ENCODE measurements around the gene MGAT4C.

MGAT4C gene

DNA sequence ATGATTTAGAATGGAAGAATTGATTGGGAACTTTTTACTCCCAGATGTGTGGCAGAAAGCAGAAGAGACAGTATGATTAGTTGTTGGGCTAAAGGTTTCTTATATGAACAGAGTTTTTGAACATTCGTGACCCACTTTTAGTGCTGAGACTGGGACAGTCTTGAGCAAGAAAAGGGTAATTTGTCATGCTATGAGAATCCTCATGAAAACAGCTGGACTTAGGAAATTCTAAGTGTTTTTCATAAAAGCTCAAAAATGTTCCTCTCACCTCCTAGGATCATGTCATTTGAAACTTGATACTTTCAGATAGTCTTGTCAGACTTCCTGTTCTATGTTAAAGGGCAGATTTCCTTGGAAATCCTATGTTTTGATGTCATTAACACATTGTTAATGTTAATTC, 86.1 kb downstream of the MGAT4C start:
- Histone ChIP-seq H3K4me3 (ENCODE audit: low read depth, low read length) (no peak overlapping the region), H3K27ac (no peak overlapping the region), H3K36me3 (replicated peaks) (no peaks in the 10 kb centered on the region), H3K27me3 (replicated peaks) (no peaks in the 10 kb centered on the region)
- in situ Hi-C loops (cut with HindIII; ENCODE audit: low pct_ligation_motif_present, low sequenced_read_pairs) = no loop called here
- DNase-seq = no peak
- TF ChIP-seq, protein P1, sequence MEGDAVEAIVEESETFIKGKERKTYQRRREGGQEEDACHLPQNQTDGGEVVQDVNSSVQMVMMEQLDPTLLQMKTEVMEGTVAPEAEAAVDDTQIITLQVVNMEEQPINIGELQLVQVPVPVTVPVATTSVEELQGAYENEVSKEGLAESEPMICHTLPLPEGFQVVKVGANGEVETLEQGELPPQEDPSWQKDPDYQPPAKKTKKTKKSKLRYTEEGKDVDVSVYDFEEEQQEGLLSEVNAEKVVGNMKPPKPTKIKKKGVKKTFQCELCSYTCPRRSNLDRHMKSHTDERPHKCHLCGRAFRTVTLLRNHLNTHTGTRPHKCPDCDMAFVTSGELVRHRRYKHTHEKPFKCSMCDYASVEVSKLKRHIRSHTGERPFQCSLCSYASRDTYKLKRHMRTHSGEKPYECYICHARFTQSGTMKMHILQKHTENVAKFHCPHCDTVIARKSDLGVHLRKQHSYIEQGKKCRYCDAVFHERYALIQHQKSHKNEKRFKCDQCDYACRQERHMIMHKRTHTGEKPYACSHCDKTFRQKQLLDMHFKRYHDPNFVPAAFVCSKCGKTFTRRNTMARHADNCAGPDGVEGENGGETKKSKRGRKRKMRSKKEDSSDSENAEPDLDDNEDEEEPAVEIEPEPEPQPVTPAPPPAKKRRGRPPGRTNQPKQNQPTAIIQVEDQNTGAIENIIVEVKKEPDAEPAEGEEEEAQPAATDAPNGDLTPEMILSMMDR (IDR thresholded peaks at IDR 0.05; ENCODE audit: low read depth, low read length, missing control alignments) = no peak

DNA sequence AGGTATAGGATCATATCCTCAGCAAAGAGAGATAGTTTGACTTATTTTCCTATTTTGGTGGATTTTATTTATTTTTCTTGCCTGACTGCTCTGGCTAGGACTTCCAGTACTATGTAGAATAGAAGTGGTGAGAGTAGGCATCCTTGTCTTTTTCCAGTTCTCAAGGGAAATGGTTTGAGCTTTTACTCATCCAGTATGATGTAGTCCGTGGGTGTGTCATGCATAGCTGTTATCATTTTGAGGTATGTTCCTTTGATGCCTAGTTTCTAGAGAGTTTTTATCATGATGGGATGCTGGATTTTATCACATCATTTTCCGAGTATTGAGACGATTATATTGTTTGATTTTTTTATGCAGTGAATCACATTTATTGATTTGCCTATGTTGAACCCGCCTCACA, 97.2 kb downstream of the MGAT4C start:
- in situ Hi-C loops (cut with HindIII; ENCODE audit: low pct_ligation_motif_present, low sequenced_read_pairs) = no loop called here
- peak; percentile 47 for DNase-seq
- Histone ChIP-seq H3K4me3 (ENCODE audit: low read depth, low read length) (no peak overlapping the region), H3K36me3 (replicated peaks) (no peaks in the 10 kb centered on the region), H3K27me3 (replicated peaks) (no peaks in the 10 kb centered on the region), H3K27ac (no peak overlapping the region)
- TF ChIP-seq, protein P1 (IDR thresholded peaks at IDR 0.05; ENCODE audit: low read depth, low read length, missing control alignments) = no peak

DNA sequence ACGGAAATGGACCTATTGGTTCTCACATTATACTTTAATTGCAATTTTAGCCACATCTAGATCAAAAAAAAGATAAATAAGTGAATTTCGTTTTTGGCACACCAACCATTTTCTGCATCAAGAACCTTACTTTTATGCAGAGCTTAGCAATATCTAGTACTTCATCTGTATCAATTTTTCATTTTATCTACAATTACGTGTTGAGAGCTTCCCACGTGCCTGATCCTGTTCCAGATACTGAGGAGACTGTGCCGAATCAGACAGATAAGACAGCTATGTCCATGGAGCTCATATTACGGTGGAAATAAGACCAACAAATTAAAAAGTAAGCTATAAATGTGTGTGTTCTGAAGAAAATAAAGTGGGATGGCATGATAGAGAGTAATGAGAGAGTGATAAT, 101.6 kb downstream of the MGAT4C start:
- Histone ChIP-seq H3K27me3 (replicated peaks) (no peaks in the 10 kb centered on the region), H3K4me3 (ENCODE audit: low read depth, low read length) (no peak overlapping the region), H3K36me3 (replicated peaks) (no peaks in the 10 kb centered on the region), H3K27ac (no peak overlapping the region)
- no peak for DNase-seq
- in situ Hi-C loops (cut with HindIII; ENCODE audit: low pct_ligation_motif_present, low sequenced_read_pairs) = no loop called here
- TF ChIP-seq, protein P1 (IDR thresholded peaks at IDR 0.05; ENCODE audit: low read depth, low read length, missing control alignments) = no peak

DNA sequence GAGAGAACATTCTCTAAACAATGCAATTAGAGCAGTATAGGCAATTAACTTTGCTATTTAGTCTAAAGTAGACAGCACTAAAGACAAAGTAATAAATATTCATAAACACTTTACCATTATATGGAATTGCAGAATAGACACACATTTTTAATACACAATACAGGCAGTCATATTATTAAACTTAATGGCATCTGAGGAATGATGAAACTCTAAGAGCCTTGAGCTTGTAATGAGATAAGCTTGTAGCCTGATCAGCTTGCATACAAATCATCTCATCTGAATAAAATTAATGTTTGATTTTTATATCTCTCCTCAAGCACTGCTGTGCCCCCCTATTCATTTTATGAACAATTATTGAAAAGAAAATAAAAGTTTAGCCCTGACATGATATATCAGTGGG, 107.6 kb downstream of the MGAT4C start:
- no peak overlapping the region for H3K27ac ChIP-seq
- H3K4me3 ChIP-seq (ENCODE audit: low read depth, low read length) = no peak overlapping the region
- DNase-seq = no peak
- TF ChIP-seq, protein P1 (IDR thresholded peaks at IDR 0.05; ENCODE audit: low read depth, low read length, missing control alignments) = no peak
- in situ Hi-C loops (cut with HindIII; ENCODE audit: low pct_ligation_motif_present, low sequenced_read_pairs) = no loop called here
- H3K27me3 ChIP-seq (replicated peaks) = no peaks in the 10 kb centered on the region
- H3K36me3 ChIP-seq (replicated peaks) = no peaks in the 10 kb centered on the region

DNA sequence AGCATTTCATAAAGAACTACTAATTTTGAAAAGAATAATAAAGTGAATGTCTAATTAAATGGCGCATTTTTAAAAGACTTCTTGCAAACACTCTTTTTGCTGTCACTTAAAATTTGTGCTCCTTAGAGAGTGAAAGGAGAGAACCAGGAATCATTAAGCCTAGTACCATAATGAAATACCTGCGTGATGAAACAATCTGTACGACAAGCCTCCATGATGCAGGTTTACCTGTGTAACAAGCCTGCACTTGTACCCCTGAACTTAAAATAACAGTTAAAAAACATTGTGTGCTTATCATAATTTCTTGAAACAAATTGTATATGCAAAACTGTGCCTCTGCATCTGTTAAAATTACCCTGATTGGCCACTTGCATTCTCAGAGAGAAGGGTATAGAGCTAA, 108.1 kb downstream of the MGAT4C start:
- in situ Hi-C loops (cut with HindIII; ENCODE audit: low pct_ligation_motif_present, low sequenced_read_pairs) = no loop called here

DNA sequence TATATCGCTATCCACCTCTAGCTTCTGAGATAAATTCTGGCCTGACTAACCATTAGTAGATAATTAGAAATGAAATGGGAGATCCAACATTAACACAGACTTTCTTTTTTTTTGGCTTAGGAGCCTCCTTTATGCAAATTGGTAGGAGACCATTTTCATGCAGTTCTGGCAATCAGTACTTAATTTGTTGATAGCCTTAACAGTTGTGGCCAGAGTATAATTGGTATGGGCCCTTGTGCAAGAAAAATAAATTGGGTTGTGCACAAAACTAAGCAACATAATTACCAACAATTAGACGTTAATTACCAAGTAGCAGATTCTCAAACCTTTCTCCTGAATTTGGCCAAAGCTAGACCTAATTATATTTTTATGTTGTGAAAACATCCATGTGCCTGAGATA, 111.0 kb downstream of the MGAT4C start:
- TF ChIP-seq, protein P1 (IDR thresholded peaks at IDR 0.05; ENCODE audit: low read depth, low read length, missing control alignments) = no peak
- in situ Hi-C loops (cut with HindIII; ENCODE audit: low pct_ligation_motif_present, low sequenced_read_pairs) = no loop called here
- no peaks in the 10 kb centered on the region for H3K27me3 ChIP-seq (replicated peaks)
- no peak for DNase-seq
- no peak overlapping the region for H3K4me3 ChIP-seq (ENCODE audit: low read depth, low read length)
- H3K36me3 ChIP-seq (replicated peaks) = no peaks in the 10 kb centered on the region
- no peak overlapping the region for H3K27ac ChIP-seq

More for the DNA sequence above, 108.1 kb downstream of the MGAT4C start:
- DNase-seq = no peak
- TF ChIP-seq, protein P1 (IDR thresholded peaks at IDR 0.05; ENCODE audit: low read depth, low read length, missing control alignments) = no peak
- Histone ChIP-seq H3K27me3 (replicated peaks) (no peaks in the 10 kb centered on the region), H3K4me3 (ENCODE audit: low read depth, low read length) (no peak overlapping the region), H3K27ac (no peak overlapping the region), H3K36me3 (replicated peaks) (no peaks in the 10 kb centered on the region)
